ENCODE measurements around the gene ANKRD62.

ANKRD62 gene

DNA sequence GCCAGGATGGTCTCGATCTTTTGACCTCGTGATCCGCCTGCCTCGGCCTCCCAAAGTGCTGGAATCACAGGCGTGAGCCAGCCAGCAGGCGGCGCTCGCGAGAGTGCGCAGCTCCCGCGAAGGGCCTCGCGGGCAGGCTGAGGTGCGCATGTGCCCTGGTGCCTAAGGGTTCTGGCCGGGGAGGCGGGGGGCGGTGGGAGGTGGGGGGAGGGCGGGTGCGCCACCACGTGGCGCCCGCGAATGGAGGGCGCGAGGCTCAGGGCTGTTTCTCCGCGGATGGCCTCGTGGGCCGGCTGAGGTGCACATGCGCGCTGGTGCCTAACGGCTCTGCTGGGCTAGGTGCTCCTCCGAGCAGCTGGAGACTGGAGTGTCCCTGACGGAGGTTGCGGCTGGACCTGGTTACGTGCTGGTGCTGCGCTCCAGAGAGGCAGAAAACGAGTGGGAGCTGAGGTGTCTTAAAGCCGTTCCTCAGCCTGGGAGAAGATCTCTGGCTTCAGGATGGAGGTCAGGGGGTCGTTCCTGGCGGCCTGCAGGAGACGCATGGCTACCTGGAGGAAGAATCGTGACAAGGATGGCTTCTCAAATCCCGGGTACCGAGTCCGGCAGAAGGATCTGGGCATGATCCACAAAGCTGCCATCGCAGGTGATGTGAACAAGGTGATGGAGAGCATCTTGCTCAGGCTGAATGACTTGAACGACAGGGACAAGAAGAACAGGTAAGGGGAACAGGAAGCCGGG, at the start of gene ANKRD62:
TSS of gene ANKRD62 (plus strand) at position 324 of the 738 bp plus-strand sequence. CDS start at position 499, 175 bp downstream.
- in situ Hi-C loops (cut with MboI; ENCODE audit: low sequenced_read_pairs) = no loop called here

DNA sequence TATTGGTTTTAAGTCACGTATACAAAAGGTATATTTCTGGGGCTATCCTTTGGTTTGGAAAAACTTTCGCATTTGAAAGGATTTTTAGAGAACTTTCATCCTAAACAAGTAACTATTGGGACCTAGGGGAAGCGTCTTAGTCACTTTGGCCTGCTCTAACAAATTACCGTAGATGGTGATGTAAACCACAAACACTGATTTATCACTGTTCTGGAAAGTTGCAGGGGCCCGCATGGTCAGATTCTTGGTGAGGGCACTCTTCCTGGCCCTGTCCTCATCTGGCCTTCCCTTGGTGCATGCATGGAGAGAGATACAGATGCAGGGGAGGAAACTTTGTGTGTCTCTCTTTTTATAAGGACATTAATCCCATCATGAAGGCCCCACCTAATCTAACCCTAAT, 49.1 kb upstream of the ANKRD62 start:
- in situ Hi-C loops (cut with MboI; ENCODE audit: low sequenced_read_pairs) = loop anchor here (25.0 kb wide), 1 partner anchor 307 kb away; no protein-coding TSS in a partner anchor

DNA sequence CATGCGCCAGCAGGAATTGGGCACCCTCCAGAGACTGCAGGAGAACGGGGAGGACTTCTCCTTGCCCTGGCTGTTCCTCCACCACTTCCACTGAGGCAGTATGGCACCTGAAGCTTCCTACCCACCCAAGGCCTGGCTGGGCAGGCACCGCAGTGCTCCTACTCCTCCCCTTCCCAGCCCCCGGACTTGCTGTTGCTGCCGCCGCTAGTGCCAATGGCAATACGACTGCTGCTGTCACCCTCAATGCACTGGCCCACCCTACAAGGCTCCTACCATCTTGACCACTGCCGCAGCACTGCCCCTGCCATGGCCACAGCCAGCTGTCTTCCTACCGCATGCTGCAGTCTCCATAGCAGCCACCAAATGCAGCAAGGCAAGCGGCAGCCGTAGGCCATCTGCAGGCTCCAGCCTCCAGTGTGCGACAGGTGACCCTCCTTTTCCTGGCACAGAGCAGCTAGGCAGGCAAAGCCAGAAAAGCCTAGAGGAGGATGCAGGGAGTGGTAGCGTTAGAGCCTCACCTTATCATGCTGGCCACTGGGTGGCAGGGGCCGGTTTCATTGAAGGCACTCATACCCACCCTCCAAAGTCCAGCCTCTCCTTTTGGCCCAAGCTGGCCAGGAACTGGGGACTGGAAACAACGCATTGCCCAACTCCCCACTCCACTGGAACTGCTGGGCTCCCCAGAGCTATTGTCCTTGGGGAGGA, 47.4 kb upstream of the ANKRD62 start:
- in situ Hi-C loops (cut with MboI; ENCODE audit: low sequenced_read_pairs) = loop anchor here (25.0 kb wide), 1 partner anchor 309 kb away; no protein-coding TSS in a partner anchor

DNA sequence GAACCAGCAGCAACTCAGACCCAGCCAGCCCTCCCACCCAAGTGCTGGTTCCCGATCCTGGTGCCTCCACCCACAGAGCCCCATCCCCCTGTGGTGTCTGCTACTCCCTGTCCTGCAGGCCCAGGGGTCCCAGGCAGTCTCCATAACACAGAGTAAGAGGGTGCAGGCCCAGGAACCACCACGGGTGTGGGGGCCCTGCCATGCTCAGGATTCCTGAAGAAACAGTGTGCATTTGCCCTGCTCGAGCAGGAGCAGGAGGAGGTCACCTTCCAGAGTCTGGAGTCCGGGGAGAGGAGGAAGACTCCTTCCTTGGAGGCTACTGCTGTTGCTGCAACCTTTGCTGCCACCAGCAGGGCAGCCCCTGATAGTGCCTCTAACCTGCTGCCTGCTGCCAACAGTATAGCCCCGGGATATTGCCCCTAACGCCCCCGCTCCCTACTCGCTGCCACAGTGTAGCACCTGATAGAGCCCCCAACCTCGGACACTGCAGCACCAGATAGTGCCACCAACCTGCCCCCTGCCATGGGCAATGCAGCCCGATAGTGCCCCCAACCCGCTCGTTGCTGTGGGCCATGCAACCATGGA, 46.8 kb upstream of the ANKRD62 start:
- in situ Hi-C loops (cut with MboI; ENCODE audit: low sequenced_read_pairs) = loop anchor here (25.0 kb wide), 1 partner anchor 310 kb away; no protein-coding TSS in a partner anchor

DNA sequence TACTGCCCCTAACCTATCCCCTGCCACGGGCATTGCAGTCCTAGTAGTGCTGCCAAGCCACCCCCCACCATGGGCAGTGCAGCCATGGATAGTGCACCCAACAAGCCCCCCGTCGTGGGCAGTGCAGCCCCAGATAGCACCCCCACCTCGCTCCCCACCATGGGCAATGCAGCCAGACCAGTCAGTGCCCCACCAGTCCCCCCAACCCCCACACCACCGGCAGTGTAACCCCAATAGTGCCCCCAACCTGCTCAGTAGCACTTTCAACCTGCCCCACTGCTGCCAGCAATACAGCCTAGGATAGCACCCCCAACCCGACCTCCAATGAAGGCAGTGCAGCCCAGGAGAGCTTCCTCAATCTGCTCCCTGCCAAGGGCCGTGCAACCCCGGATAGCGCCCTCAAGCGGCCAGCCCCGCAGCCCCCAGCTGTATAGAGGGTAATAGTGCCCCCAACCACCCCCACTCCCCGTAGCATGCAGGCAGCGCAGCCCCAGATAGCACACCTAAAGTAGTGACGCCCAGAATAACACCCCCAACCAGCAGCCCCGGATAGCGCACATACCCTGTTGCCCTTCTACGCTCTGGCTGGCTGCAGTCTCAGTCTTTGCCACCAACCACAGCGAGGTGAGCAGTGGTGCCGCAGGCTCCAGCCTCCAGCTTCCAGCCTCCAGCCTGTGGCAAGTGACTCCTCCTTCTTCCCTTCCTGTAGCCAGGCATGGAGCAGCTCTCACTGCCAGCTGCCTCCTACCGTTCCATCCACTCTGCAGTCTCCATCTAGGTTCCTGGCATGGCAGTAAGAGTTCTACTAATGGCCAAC, 45.4 kb upstream of the ANKRD62 start:
- in situ Hi-C loops (cut with MboI; ENCODE audit: low sequenced_read_pairs) = loop anchor here (25.0 kb wide), 1 partner anchor 311 kb away; no protein-coding TSS in a partner anchor

DNA sequence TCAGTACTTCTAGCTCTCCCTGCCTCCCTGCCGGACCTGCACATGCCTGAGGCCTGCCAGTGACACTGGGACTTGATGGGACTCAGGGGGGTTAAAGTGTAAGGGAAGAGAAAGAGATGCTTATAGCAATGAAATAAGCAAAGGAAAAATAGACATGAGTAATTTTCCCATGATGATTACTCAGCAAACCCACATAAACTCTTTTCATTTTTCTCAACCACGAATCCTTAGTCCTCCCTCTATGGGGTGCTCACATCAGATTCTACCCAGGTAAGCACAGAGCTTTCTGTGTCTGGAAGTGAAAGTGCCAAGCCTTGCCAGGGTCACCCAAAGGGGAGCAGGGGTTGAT, 44.8 kb upstream of the ANKRD62 start:
- in situ Hi-C loops (cut with MboI; ENCODE audit: low sequenced_read_pairs) = loop anchor here (25.0 kb wide), 1 partner anchor 312 kb away; no protein-coding TSS in a partner anchor

DNA sequence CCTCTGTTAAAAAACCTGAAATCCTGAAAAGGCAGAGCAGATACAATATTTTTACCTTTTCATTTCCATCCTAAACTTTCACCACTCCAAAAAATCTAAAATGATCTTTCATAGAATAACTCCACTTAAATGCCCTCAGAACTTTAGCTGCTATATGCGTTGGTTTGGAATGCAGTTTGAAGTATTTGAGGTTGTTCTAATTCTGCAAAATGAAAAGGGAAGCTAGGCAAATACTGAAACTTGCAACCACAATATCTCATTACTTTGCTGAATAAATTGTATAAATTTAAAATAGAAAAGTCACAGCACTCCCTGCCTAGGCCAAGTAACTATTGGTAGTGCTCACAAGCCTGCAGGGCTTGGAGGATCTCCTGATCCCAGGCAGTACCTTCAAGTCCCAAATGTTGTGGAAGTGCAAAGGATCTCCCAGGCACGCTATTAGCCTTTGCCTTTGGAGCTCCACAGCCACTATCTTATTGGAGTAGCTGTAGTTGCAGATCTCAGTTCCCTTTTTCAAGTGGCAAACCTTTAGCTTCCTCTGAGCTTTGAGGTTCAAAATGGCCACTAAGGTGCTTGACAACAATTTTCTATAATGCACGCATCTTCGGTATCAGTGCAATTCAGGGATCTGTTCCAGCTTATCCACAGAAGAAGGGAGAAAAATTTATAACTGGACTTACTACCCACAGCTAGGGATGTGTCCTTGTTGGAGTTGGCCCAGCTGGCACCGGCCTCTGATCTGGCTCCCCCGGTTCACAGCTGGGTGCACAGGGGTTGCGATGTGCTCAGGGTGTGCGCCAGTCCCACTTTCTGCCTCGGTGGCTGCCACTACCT, 43.4 kb upstream of the ANKRD62 start:
- in situ Hi-C loops (cut with MboI; ENCODE audit: low sequenced_read_pairs) = loop anchor here (25.0 kb wide), 1 partner anchor 313 kb away; no protein-coding TSS in a partner anchor

DNA sequence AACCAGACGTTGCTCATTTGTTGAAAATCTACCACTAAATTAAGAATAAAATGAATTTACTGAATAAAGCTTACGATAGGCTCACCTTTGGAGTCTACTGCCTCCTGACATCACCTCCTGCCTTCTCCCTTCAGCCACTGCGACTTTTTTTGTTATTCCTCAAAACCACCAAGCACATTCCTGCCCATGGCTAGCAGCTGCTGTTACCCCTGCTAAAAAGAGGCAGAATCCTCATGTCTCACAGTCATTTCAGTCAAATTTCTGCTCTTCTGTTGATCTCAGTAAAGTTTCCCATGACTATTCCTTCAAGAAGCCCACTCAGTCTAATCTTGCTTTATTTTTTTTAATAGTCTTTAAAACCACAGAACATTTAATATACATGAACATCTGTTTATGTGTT, 40.8 kb upstream of the ANKRD62 start:
- in situ Hi-C loops (cut with MboI; ENCODE audit: low sequenced_read_pairs) = no loop called here

DNA sequence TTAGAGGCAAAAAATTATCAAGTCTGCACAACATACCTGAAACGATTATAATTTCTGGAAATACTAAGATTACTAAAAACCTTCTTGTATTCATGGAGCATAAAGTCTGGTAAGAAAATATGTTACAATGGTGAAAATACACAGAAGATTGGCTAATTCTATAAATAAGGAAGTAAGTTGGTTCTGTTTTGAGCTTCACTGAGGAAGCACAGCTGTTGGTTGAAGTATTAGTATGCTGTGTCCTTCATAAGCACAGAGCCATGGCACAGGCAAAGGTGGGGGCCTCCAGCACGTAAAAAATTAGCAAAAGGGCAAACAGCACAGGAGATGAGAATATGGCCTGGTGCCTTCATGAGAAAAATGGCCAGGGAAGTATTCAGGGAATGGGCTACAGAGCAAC, 40.4 kb upstream of the ANKRD62 start:
- in situ Hi-C loops (cut with MboI; ENCODE audit: low sequenced_read_pairs) = no loop called here

DNA sequence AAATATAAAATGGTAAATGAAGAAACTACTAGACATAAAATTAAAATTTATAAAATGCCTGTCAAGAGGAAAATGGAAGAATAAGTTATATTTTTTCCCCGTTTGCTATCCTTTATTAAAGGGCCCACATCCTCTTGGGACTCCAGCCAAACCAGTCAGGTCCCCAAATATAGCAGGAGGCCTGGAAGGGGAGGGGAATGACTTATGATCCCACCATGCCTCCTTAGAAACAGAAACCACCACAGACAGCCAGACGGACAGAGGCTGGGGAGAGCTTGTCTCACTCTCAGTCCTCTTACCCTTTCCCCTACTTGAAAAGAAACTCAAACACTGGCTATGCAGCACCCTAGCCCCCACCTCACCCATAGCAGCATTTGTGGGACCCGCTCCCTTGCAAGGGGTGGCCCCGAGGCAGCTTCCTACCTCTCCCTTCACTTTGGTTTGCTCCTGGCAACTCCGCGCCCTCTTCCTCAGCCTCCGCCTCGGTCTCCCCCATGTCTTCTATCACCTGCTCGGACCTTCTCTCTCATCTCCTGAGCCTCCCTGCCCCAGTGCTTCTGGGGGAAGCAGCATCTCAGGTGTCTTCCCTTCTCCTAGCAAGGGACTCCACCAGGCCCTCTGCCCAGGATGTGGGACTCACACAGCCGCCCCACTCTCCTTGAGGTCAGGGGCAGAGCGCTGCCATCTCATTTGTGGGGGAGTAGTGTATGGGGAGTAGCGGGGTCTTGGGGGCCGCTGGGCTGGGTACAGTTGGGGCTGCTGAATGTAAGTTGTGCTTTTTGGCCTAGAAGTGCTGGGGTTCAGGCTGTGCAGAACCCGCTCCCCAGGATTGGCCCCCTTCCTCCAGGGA, 37.4 kb upstream of the ANKRD62 start:
- in situ Hi-C loops (cut with MboI; ENCODE audit: low sequenced_read_pairs) = no loop called here

DNA sequence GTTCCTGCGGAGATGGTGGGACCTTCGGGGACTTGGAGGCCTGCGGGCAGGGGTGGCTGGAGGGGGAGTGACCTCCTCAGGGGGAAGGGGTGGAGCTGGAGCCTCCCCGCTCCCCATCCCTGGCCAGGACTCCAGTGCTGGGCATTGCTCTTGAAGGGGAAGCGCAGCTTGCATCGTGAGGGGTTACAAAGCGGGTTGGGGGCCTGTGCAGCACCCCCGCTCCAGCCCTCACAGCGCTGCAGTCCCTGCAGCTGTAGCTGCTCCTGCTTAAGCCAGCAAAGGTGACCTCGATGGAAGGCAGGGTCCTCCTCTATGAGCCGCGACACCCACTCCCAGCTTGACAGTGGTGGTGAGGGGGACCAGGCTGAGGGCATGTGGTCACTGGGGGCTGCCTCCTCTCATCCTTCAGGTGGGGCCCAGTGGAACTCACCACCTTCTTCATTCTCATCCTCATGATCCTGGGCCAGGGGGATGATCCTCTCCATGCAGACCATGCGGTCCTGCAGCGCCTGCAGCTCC, 36.7 kb upstream of the ANKRD62 start:
- in situ Hi-C loops (cut with MboI; ENCODE audit: low sequenced_read_pairs) = no loop called here

DNA sequence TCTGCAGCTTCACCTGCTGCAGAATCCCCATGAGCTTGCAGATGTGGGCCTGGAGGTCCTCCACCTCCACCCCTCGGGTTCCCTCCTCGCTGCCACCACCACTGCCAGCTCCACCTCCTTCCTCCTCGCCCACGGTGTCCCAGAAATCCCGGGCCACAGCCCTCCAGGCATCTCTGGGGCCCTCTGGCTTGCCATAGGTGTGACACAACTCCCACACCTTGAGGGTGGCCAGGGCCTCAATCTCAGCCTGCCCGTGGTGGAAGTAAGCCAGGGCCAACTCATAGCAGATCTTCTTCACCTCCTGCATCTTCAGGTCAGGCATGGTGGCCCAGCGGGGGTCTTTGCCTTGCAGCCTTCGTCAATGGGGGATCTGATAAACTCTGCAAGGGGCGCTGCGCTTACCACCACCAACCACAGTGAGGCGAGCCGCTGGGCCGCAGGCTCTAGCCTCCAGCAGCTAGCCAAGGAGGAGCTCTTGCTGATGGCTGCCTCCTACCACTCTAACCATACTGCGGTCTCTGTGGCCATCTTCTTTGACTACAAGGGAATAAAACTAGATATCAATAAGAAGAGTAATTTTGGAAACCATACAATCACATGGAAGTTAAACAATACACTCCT, 36.1 kb upstream of the ANKRD62 start:
- in situ Hi-C loops (cut with MboI; ENCODE audit: low sequenced_read_pairs) = no loop called here

DNA sequence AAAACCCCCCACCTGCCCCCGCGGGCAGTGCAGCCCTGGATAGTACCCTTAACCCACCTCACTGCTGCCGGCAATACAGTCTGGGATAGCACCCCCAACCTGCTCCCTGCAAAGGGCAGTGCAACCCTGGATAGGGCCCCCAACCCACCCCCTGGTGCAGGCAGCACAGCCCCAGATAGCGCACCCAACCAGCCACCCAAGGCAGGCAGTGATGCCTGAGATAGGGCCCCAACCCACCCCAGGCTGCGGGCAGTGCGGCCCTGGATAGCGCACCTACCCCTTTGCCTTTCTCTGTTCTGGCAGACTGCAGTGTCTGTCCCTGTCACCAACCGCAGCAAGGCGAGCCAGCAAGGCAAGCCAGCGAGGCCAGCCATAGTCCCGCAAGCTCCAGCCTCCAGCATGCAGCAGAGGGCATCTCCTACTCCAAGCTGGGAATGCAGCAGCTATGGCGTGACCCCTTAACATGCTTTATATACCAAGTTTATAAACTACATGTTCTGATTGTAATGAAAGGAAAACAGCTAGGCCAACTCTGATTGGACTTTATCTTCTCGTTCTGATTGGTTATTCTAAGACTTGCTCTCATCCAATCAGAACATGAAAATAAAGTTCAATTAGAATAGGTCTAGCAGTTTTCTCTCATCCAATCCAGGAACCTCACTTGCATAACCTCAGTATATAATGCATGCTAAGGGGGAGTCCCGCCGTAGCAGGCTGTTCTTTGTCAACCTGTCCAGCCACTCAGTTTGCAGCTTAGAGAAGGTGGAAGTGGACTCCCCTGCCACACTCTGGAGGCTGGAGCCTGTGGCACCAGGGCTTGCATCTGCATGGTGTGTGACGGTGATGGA, 34.1 kb upstream of the ANKRD62 start:
- in situ Hi-C loops (cut with MboI; ENCODE audit: low sequenced_read_pairs) = no loop called here

DNA sequence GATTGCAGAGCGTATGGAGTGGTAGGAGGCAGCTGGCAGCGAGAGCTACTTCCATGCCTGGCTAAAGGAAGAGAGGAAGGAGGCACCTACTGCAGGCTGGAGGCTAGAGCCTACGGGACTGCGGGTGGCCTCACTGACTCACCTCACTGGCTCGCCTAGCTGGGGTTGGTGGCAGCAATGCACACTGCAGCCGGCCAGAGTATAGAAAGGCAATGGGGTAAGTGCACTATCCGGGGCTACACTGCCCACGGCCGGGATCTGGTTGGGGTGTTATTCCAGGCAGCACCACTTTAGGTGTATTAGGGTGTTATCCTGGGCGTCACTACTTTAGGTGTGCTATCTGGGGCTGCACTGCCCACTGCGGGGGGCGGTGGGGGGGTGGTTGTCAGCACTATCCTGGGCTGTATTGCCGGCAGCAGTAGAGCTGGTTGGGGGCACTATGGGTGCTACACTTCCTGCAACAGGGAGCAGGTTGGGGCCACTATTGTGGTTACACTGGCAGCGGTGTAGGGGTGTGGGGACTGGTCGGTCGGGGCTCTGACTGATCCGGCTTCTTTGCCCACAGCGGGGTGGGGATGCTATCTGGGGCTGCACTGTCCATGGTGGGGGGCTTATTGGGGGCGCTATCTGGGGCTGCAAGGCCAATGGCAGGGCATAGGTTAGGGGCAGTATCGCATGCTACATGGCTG, 33.3 kb upstream of the ANKRD62 start:
- in situ Hi-C loops (cut with MboI; ENCODE audit: low sequenced_read_pairs) = no loop called here

DNA sequence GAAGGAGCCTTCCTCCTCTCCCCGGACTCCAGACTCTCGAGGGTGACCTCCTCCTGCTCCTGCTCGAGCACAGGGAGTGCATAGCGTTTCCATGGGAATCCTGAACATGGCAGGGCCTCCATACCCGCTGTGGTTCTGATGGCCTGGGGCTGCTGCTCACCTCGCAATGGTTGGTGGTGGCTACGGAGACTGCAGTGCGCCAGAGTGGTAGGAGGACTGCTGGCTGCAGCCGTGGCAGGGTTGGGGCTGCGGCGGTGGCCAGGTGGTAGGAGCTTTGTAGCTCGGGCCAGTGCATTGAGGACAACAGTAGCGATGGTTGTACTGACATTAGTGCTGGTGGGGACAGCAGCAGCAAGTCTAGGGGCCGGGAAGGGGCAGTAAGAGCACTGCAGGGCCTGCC, 32.0 kb upstream of the ANKRD62 start:
- in situ Hi-C loops (cut with MboI; ENCODE audit: low sequenced_read_pairs) = no loop called here

DNA sequence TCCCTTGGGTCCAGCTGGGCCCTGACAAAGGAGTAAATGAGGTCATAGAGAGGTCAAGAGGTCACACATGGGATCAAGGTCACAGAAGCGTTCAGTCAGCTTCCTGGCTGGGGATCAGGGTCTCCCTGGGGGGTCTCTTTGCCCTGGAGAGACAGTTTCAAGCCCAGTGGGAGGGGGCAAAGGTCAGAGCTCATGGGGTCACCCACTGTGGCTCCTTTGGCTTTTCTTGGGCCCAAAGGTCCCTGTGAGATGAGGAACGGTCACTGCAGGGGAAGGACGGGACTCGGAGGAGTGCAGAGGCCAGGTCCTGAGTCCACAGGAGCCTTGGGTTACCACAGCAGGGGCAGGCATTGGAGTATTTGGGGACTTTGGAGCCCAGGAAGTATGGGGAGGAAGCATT, 30.7 kb upstream of the ANKRD62 start:
- in situ Hi-C loops (cut with MboI; ENCODE audit: low sequenced_read_pairs) = no loop called here

Data from HL-60/S4 treated with phorbol 12-myristate 13-acetate at 8.2 ng/mL for 4 days and 3 days (cell line).